HepG2 (cell line): ENCODE data around the gene GRK4. TPM values are rescaled to one million over a fixed set of nuclear protein-coding genes. Genes with fewer than 3 reads are reported as not detected.

Experiments
- CTCF ChIP-seq: sonication (generic); formaldehyde crosslinking; IDR thresholded peaks from 2 replicates; pipeline ENCODE4 v1.5.0; 2020; ENCODE audit warnings: mild to moderate bottlenecking, missing genetic modification reagents, moderate library complexity
- ELF1 ChIP-seq: sonication (generic); formaldehyde crosslinking; IDR thresholded peaks from 2 replicates; pipeline ENCODE4 v1.4.0; 2020; ENCODE audit warnings: missing genetic modification reagents
- GABPB1 ChIP-seq: IDR thresholded peaks from 2 replicates; pipeline ENCODE4 v1.6.1; 2016; ENCODE audit warnings: mild to moderate bottlenecking, missing genetic modification reagents, moderate library complexity, missing compliant biosample characterization
- MTERF4 ChIP-seq: sonication (generic); formaldehyde crosslinking; IDR thresholded peaks from 2 replicates; pipeline ENCODE4 v1.8.0; 2023; ENCODE audit warnings: mild to moderate bottlenecking, missing genetic modification reagents
- MYC ChIP-seq: sonication (generic); formaldehyde crosslinking; IDR thresholded peaks from 2 replicates; pipeline ENCODE4 v1.9.0; 2021; ENCODE audit warnings: missing genetic modification reagents, borderline replicate concordance
- NFAT5 ChIP-seq: sonication (generic); formaldehyde crosslinking; IDR thresholded peaks from 2 replicates; pipeline ENCODE4 v1.4.0; 2020; ENCODE audit warnings: missing genetic modification reagents
- PHF20 ChIP-seq: sonication (generic); formaldehyde crosslinking; IDR thresholded peaks from 2 replicates; pipeline ENCODE4 v1.5.0; 2020; ENCODE audit warnings: mild to moderate bottlenecking, missing genetic modification reagents
- ZBED4 ChIP-seq: sonication (generic); formaldehyde crosslinking; IDR thresholded peaks from 2 replicates; pipeline ENCODE4 v1.4.0; 2020; ENCODE audit warnings: missing genetic modification reagents, borderline replicate concordance
- ZBTB21 ChIP-seq: sonication (generic); formaldehyde crosslinking; IDR thresholded peaks from 2 replicates; pipeline ENCODE4 v1.4.0; 2020; ENCODE audit warnings: missing genetic modification reagents
- ZBTB25 ChIP-seq: IDR thresholded peaks from 2 replicates; pipeline ENCODE4 v1.6.1; 2018; ENCODE audit warnings: missing genetic modification reagents
- polyA plus RNA-seq, 8 experiments: library from polyadenylated mRNA; depleted of rRNA in 3 of 8; stranded (reverse) in 7 of 8; unstranded in 1 of 8; fragments of >200 nt; fragmentation: Illumina TruSeq in 4 of 8; extraction: Trizol in 4 of 8; gene quantifications; 2 replicates each; pipeline versions ENCODE4 v1.2.1 to v1.2.3, GENCODE V29; 2011 to 2016; ENCODE audit warnings: low read depth in 4 of 8, missing spikeins in 1 of 8, mixed read lengths in 1 of 8; ENCODE audit not compliant: insufficient read depth in 1 of 8
- total RNA-seq, 5 experiments: library from RNA; depleted of rRNA; stranded (reverse); fragments of >200 nt; fragmentation: Illumina TruSeq; extraction: Trizol; gene quantifications; 2 replicates each; pipeline ENCODE4 v1.2.3, GENCODE V29; 2016; ENCODE audit warnings: low read depth in 1 of 5

The GRK4 gene
- total and polyA plus RNA-seq, 2 of the 13 experiments (the other 11 are each of a cell fraction or from before 2014, with no cell fraction given), result 1.8 to 2.0 TPM

- TF ChIP-seq ZBED4, result no peak
- no peak for TF ChIP-seq MTERF4 (CRISPR knock-in tag)
- no peak for TF ChIP-seq ZBTB21 (CRISPR knock-in tag)
- TF ChIP-seq NFAT5 (CRISPR knock-in tag), result no peak
- TF ChIP-seq CTCF (CRISPR knock-in tag), result peak; percentile 92
- no peak for TF ChIP-seq PHF20
- TF ChIP-seq ZBTB25, result 0 out of 2 replicates have a peak, but pooled peaks have one; percentile 14
- TF ChIP-seq ELF1 (CRISPR knock-in tag), result 0 out of 2 replicates have a peak, but pooled peaks have one; percentile 6
- TF ChIP-seq GABPB1 (CRISPR knock-in tag), result 0 out of 2 replicates have a peak, but pooled peaks have one; percentile 18
- TF ChIP-seq MYC, result no peak; the same call in 1 of the 2 replicates
These were observed 84.3 kb downstream of the GRK4 start (continued) for GRCh38 chr4:3047464-3048286.
